ENCODE results near the gene TMEM125. TPM values are rescaled to one million over a fixed set of nuclear protein-coding genes. Genes with fewer than 3 reads are reported as not detected.
A peak's percentile ranks its signal among the peaks of the same experiment; 100 is the strongest.

TMEM125 gene
- total RNA-seq, 1 donor from 2014 or later: 19.8 TPM

DNA sequence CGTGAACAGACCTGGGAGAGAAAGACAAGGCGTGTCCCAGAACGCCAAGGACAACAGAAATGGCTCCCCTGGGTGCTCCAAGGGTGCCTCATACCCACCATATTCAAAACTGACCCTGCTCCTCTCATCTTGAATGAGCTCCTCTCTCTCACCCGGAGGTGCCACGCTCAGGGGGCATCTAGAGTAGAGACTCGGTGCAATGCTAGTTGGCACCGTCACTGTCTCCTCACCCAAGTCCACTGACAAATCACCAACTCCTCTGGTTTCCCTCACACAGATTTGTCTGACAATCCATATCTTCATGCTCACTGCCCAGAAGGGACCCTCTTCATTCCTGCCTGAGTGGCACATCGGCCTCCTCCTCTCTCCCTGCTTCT, 5.0 kb downstream of the TMEM125 start:
- Mint-ChIP-seq H3K27me3 (peaks cover 3% of the 10 kb centered on the region), H3K27ac (peak overlapping the region; percentile 58), H3K4me3 (no peak overlapping the region), H3K9me3 (no peaks in the 10 kb centered on the region), H3K4me1 (ENCODE audit: unreplicated experiment) (peaks cover 28% of the 10 kb centered on the region), H3K36me3 (peaks cover 4% of the 10 kb centered on the region)
- TF ChIP-seq, protein P1, sequence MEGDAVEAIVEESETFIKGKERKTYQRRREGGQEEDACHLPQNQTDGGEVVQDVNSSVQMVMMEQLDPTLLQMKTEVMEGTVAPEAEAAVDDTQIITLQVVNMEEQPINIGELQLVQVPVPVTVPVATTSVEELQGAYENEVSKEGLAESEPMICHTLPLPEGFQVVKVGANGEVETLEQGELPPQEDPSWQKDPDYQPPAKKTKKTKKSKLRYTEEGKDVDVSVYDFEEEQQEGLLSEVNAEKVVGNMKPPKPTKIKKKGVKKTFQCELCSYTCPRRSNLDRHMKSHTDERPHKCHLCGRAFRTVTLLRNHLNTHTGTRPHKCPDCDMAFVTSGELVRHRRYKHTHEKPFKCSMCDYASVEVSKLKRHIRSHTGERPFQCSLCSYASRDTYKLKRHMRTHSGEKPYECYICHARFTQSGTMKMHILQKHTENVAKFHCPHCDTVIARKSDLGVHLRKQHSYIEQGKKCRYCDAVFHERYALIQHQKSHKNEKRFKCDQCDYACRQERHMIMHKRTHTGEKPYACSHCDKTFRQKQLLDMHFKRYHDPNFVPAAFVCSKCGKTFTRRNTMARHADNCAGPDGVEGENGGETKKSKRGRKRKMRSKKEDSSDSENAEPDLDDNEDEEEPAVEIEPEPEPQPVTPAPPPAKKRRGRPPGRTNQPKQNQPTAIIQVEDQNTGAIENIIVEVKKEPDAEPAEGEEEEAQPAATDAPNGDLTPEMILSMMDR (conservative IDR thresholded peaks at IDR 0.05): no peak
- DNase-seq (ENCODE audit: extremely low spot score, unreplicated experiment): no peak

DNA sequence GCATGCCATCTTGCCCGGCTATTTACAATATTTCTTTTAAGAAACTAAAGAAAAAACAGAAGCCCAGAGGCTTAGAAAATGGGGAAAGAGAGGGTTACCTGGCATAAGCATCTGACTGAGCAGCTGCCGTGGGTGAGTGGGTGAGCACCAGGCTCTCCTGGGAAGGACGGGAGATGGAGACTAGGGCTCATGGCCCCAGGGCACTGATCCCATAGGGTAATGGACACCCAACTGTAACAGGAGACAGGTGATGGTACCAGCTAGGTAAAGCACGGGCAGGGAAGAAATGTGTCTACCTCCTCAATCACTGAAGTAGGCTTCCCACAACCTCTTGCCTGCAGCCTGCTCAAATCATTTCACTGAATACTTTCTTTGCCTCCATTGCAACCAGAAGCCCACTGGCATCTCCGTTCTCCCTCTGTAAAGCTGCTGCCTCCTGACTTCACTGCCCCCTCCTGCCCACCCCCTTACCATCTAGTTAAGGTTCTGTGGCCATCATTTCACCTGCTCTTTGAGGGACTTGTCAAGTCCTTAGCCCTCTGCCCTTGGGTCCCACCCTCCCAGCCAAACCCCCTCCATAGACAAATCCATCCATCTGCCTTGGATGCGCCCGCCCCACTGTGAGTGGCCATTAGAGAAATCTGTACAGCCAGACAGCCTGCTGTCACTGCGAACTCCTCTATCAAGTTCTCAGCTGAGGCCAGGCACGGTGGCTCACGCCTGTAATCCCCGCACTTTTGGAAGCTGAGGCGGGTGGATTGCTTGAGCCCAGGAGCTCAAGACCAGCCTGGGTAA, 6.2 kb downstream of the TMEM125 start:
- H3K4me1 Mint-ChIP-seq (ENCODE audit: unreplicated experiment): peaks cover 19% of the 10 kb centered on the region
- peak overlapping the region; percentile 11 for H3K27ac Mint-ChIP-seq
- TF ChIP-seq, protein P1 (conservative IDR thresholded peaks at IDR 0.05): no peak
- no peak overlapping the region for H3K4me3 Mint-ChIP-seq
- no peaks in the 10 kb centered on the region for H3K27me3 Mint-ChIP-seq
- peaks cover 4% of the 10 kb centered on the region for H3K36me3 Mint-ChIP-seq
- H3K9me3 Mint-ChIP-seq: no peaks in the 10 kb centered on the region
- no peak for DNase-seq (ENCODE audit: extremely low spot score, unreplicated experiment)

GRCh38 chr1:43276673-43277072, 6.9 kb downstream of the TMEM125 start:
- TF ChIP-seq, protein P1 (conservative IDR thresholded peaks at IDR 0.05): no peak
- H3K4me1 Mint-ChIP-seq (ENCODE audit: unreplicated experiment): peaks cover 12% of the 10 kb centered on the region
- H3K9me3 Mint-ChIP-seq: no peaks in the 10 kb centered on the region
- no peak for DNase-seq (ENCODE audit: extremely low spot score, unreplicated experiment)
- no peak overlapping the region for H3K4me3 Mint-ChIP-seq
- H3K36me3 Mint-ChIP-seq: peaks cover under 1% of the 10 kb centered on the region
- no peaks in the 10 kb centered on the region for H3K27me3 Mint-ChIP-seq
- H3K27ac Mint-ChIP-seq: peak overlapping the region; percentile 11

- no peak for DNase-seq (ENCODE audit: extremely low spot score, unreplicated experiment)
- Mint-ChIP-seq H3K27me3 (no peaks in the 10 kb centered on the region), H3K4me3 (no peak overlapping the region), H3K27ac (peak overlapping the region; percentile 11), H3K4me1 (ENCODE audit: unreplicated experiment) (peaks cover 10% of the 10 kb centered on the region), H3K36me3 (no peaks in the 10 kb centered on the region), H3K9me3 (no peaks in the 10 kb centered on the region)
- TF ChIP-seq, protein P1 (conservative IDR thresholded peaks at IDR 0.05): no peak
These were observed 7.5 kb downstream of the TMEM125 start for GRCh38 chr1:43277116-43277876.

DNA sequence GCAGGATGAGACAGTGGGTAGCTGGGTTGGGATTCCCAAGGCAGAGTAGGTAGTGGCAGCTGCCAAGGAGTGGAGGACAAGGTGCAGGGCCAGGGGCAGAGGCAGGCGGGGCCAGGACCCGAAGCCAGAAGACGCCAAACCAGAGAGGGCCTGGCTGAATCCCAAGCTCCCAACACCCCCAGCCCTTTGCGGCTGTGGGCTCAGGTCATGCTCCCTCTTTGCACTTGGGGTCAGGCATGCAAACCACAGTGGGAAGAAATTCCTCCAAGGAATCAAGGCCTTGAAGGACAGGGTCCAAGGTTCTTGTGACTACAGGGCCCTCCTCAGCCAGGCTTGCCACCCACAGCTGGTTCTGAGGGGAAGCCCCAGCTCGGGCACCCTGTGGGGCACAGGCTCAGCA, 9.4 kb downstream of the TMEM125 start:
- no peak for DNase-seq (ENCODE audit: extremely low spot score, unreplicated experiment)
- no peaks in the 10 kb centered on the region for H3K9me3 Mint-ChIP-seq
- H3K27ac Mint-ChIP-seq: no peak overlapping the region
- H3K4me3 Mint-ChIP-seq: no peak overlapping the region
- no peaks in the 10 kb centered on the region for H3K36me3 Mint-ChIP-seq
- peaks cover 11% of the 10 kb centered on the region for H3K4me1 Mint-ChIP-seq (ENCODE audit: unreplicated experiment)
- TF ChIP-seq, protein P1 (conservative IDR thresholded peaks at IDR 0.05): no peak
- no peaks in the 10 kb centered on the region for H3K27me3 Mint-ChIP-seq
